Lung (tissue), 12 donors: ENCODE data around the gene SLC6A6. TPM values are rescaled to one million over a fixed set of nuclear protein-coding genes. Genes with fewer than 3 reads are reported as not detected.

Experiments used
- ATAC-seq: fragments of 200-7000 bp; cut with Tn5 transposase; one replicate; pipeline ENCODE4 v1.9.1; 2020; ENCODE audit warnings: moderate number of reproducible peaks; ENCODE audit not compliant: insufficient read depth, low FRiP score
- DNase-seq, 3 donors: peaks; one replicate each; pipeline ENCODE4 v3.0.0-alpha.2; 2013 to 2017
- H3K27ac ChIP-seq, 2 donors: one replicate each; pipeline ENCODE4 v1.5.1; 2013; ENCODE audit warnings: mild to moderate bottlenecking in 2 of 2, moderate library complexity in 2 of 2, control low read depth in 1 of 2, inconsistent platforms in 1 of 2, low read depth in 1 of 2, low read length in 1 of 2
- H3K27me3 ChIP-seq, 3 donors: one replicate each; pipeline ENCODE4 v1.5.1; 2013; ENCODE audit warnings: low read length in 2 of 3; ENCODE audit not compliant: control insufficient read depth in 3 of 3, insufficient read depth in 3 of 3
- H3K36me3 ChIP-seq, 4 donors: one replicate each; pipeline ENCODE4 v1.5.1; 2013; ENCODE audit warnings: low read length in 4 of 4, mild to moderate bottlenecking in 1 of 4, moderate library complexity in 1 of 4; ENCODE audit not compliant: control insufficient read depth in 4 of 4, insufficient read depth in 4 of 4
- H3K4me1 ChIP-seq, 5 donors: one replicate each; pipeline ENCODE4 v1.5.1; 2013; ENCODE audit warnings: low read length in 5 of 5, mild to moderate bottlenecking in 2 of 5, moderate library complexity in 1 of 5; ENCODE audit not compliant: control insufficient read depth in 5 of 5, insufficient read depth in 5 of 5
- H3K4me3 ChIP-seq: one replicate; pipeline ENCODE4 v1.5.1; 2013; ENCODE audit warnings: mild to moderate bottlenecking, control low read depth, moderate library complexity
- H3K9ac ChIP-seq, 2 donors: one replicate each; pipeline ENCODE4 v1.5.1; 2013; ENCODE audit warnings: low read length in 2 of 2, control low read depth in 1 of 2; ENCODE audit not compliant: insufficient read depth in 1 of 2
- H3K9me3 ChIP-seq, 4 donors: one replicate each; pipeline ENCODE4 v1.5.1; 2013; ENCODE audit warnings: low read length in 3 of 4, mild to moderate bottlenecking in 1 of 4, moderate library complexity in 1 of 4; ENCODE audit not compliant: control insufficient read depth in 4 of 4, insufficient read depth in 3 of 4
- CTCF ChIP-seq: IDR thresholded peaks from 2 replicates; pipeline ENCODE4 v1.5.1; 2012; ENCODE audit warnings: mild to moderate bottlenecking; ENCODE audit errors: control extremely low read depth, extremely low read depth
- WGBS, 2 donors: extraction: QIAGEN DNeasy Blood & Tissue Kit; methylation state at CpG; one replicate each; pipeline ENCODE4 v1.1.7; 2013; 5-methylcytosine and 5-hydroxymethylcytosine counted together
- polyA plus RNA-seq, 2 donors: library from polyadenylated mRNA; stranded (reverse); fragments of 200-250 nt; gene quantifications; one replicate each; pipeline ENCODE4 v1.2.1, GENCODE V29; 2013
- total RNA-seq, 2 donors: library from RNA; depleted of rRNA in 1 of 2; stranded (reverse); fragments of >200 nt in 1 of 2; gene quantifications; one replicate each; pipeline ENCODE4 v1.2.1, GENCODE V29; 2014 to 2021
- donor health status: control.
- donor health status: control.
- donor health status: Bipolar disorder and iron deficiency.
- donor health status: healthy.
- donor health status: DM: yes; HTN: yes; CAD: no.

The SLC6A6 gene
- total and polyA plus RNA-seq, 4 donors = 16.1 to 96.3 (median 57.4) TPM

GRCh38 chr3:14438262-14438661 lies 35.9 kb downstream of the SLC6A6 start:
- Histone ChIP-seq H3K9ac (no peak overlapping the region), H3K4me3 (no peak overlapping the region), H3K27me3 (no peaks in the 10 kb centered on the region), H3K36me3 (peaks cover 0 to under 1% (median 0%) of the 10 kb centered on the region in 4 donors), H3K4me1 (peaks cover 5 to 57% (median 38%) of the 10 kb centered on the region in 5 donors), H3K27ac (peak overlapping the region in 1 of 2 donors; percentile 28), H3K9me3 (no peaks in the 10 kb centered on the region)
- WGBS, 2 donors = 91 to 97% methylated on average over 3 of the region's 3 CpGs
- DNase-seq (no peak), ATAC-seq (no peak)
- no peak for TF ChIP-seq CTCF

- no peaks in the 10 kb centered on the region for H3K27me3 ChIP-seq
- H3K9me3 ChIP-seq = no peaks in the 10 kb centered on the region
- TF ChIP-seq CTCF = no peak
- H3K27ac ChIP-seq = no peak overlapping the region
- no peak overlapping the region for H3K9ac ChIP-seq
- H3K4me1 ChIP-seq = peaks cover 2 to 54% (median 32%) of the 10 kb centered on the region in 5 donors
- H3K4me3 ChIP-seq = no peak overlapping the region
- ATAC-seq (no peak), DNase-seq (no peak)
- peaks cover 0 to 7% (median 2%) of the 10 kb centered on the region in 4 donors for H3K36me3 ChIP-seq
- 41 to 44% methylated on average over 6 of the region's 6 CpGs for WGBS, 2 donors
These were observed 36.5 kb downstream of the SLC6A6 start for GRCh38 chr3:14438929-14439328.

GRCh38 chr3:14439501-14440167 lies 37.2 kb downstream of the SLC6A6 start:
- H3K9ac ChIP-seq = no peak overlapping the region
- peak overlapping the region in 1 of 2 donors; percentile 49 for H3K27ac ChIP-seq
- TF ChIP-seq CTCF = no peak
- peak; percentile 83 to 90 (median 84) for DNase-seq
- no peak overlapping the region for H3K4me3 ChIP-seq
- no peaks in the 10 kb centered on the region for H3K27me3 ChIP-seq
- WGBS, 2 donors = 29 to 33% methylated on average over 13 of the region's 13 CpGs
- H3K36me3 ChIP-seq = peaks cover 0 to 12% (median 3%) of the 10 kb centered on the region in 4 donors
- no peaks in the 10 kb centered on the region for H3K9me3 ChIP-seq
- no peak for ATAC-seq
- peaks cover 0 to 47% (median 30%) of the 10 kb centered on the region in 5 donors for H3K4me1 ChIP-seq
